CD4-positive, alpha-beta T cell (primary cell): ENCODE data around the gene MPP3. TPM values are rescaled to one million over a fixed set of nuclear protein-coding genes. Genes with fewer than 3 reads are reported as not detected.

Experiments
- ATAC-seq: fragments of 200-7000 bp; cut with Tn5 transposase; one replicate; pipeline ENCODE4 v1.10.0; 2022; ENCODE audit warnings: mild to moderate bottlenecking; ENCODE audit not compliant: poor library complexity
- CTCF ChIA-PET: fragments of 350-600 bp; sonication (Branson Sonifier 250); formaldehyde crosslinking; loops from one replicate; lab custom pipeline; 2021; ENCODE audit warnings: antibody characterized with exemption, inconsistent platforms; lab: Charles Lee
- POLR2A ChIA-PET: fragments of 350-600 bp; sonication (Branson Sonifier 250); formaldehyde crosslinking; loops from one replicate; lab custom pipeline; 2021; ENCODE audit warnings: antibody characterized with exemption, inconsistent platforms; lab: Charles Lee
- DNase-seq, 14 experiments: peaks; one replicate each; pipeline ENCODE4 v3.0.0-alpha.2; 2013 to 2020; ENCODE audit warnings: mixed read lengths in 2 of 14
- H3K27ac ChIP-seq, 2 donors: one replicate each; pipeline versions ENCODE4 v1.5.1 to v1.7.0; 2013; ENCODE audit warnings: low read length in 2 of 2, low read depth in 1 of 2, mild to moderate bottlenecking in 1 of 2
- H3K27me3 ChIP-seq, 2 experiments: 1 replicate in 1 of 2; 2 replicates in 1 of 2; pipeline versions ENCODE4 v1.6.1 to v1.7.0; 2013; ENCODE audit warnings: low read length in 2 of 2, control low read depth in 1 of 2, mild to moderate bottlenecking in 1 of 2, moderate library complexity in 1 of 2; ENCODE audit not compliant: insufficient read depth in 2 of 2, control insufficient read depth in 1 of 2
- H3K36me3 ChIP-seq: one replicate; pipeline ENCODE4 v1.6.1; 2013; ENCODE audit warnings: low read length, control low read depth; ENCODE audit not compliant: insufficient read depth
- H3K4me1 ChIP-seq: one replicate; pipeline ENCODE4 v1.6.1; 2013; ENCODE audit warnings: low read length, control low read depth; ENCODE audit not compliant: insufficient read depth
- H3K4me3 ChIP-seq: one replicate; pipeline ENCODE4 v1.5.1; 2013; ENCODE audit warnings: mild to moderate bottlenecking, low read length, moderate library complexity
- H3K9me3 ChIP-seq, 2 experiments: 1 replicate in 1 of 2; 2 replicates in 1 of 2; pipeline versions ENCODE4 v1.6.1 to v1.7.0; 2013; ENCODE audit warnings: low read length in 2 of 2, mild to moderate bottlenecking in 2 of 2, control low read depth in 1 of 2, moderate library complexity in 1 of 2; ENCODE audit not compliant: control insufficient read depth in 1 of 2, insufficient read depth in 1 of 2
- H3K27ac Mint-ChIP-seq: one replicate; pipeline ENCODE4 v1.8.0; 2020; ENCODE audit warnings: mixed read lengths
- H3K27me3 Mint-ChIP-seq: one replicate; pipeline ENCODE4 v1.8.0; 2021; ENCODE audit warnings: mixed read lengths
- H3K36me3 Mint-ChIP-seq: one replicate; pipeline ENCODE4 v1.8.0; 2021; ENCODE audit warnings: low read depth, mixed read lengths
- H3K4me1 Mint-ChIP-seq: one replicate; pipeline ENCODE4 v1.8.0; 2021; ENCODE audit warnings: low read depth, mixed read lengths
- H3K4me3 Mint-ChIP-seq: one replicate; pipeline ENCODE4 v1.8.0; 2020; ENCODE audit warnings: mild to moderate bottlenecking, mixed read lengths
- H3K9me3 Mint-ChIP-seq: one replicate; pipeline ENCODE4 v1.8.0; 2020; ENCODE audit warnings: mixed read lengths
- intact Hi-C, 2 experiments: fragments of 100-400 bp; cut with DNase I in 1 of 2; cut with micrococcal nuclease in 1 of 2; formaldehyde crosslinking; loops; one replicate each; pipeline versions ENCODE4 v1.15.1 to v1.9.0; 2023 to 2025; cut with DNase I, micrococcal nuclease
- total RNA-seq, 174 experiments: library from RNA in 2 of 174; stranded (reverse) in 2 of 174; gene quantifications; one replicate each; pipeline ENCODE4 v1.2.3 and lab custom pipeline; 2021 to 2026
- TF ChIP-seq, protein P1 (sequence below): fragments of 200-600 bp; IDR thresholded peaks from one replicate; pipeline ENCODE4 v1.8.0; 2022; ENCODE audit warnings: antibody characterized with exemption, mild to moderate bottlenecking

The MPP3 gene
- total RNA-seq, 2 experiments from 2014 or later, result 0.14 TPM; not detected in 1

DNA sequence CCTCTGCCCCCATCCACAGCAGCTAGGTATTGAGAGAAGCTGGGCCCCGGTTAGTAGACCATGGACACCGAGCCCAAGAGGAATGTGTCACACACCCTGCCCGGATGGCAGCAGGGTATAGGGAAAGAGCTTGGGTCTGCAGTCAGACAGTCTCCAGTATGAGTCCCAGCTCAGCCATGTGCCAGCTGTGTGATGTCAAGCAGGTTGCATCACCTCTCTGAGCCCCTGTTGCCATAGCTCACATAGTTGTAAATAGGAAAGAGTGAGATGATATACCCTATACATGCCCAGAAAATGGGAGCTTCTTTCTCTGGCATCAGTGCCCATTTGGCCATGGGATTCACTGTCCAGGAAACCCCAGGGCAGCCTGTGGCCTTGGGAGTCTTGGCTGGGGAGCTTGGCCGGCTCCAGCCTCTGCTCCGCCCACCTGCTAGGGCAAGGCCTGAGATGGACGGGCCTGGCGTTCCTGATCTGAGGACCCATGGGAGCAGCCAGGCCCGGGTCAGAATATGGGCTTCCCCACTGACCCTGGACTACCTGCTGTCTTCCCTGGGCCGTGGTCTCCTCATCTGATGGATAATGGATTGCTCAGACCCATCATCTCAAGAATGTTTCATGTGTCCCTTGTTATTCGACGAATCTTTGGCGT lies 27.3 kb upstream of the MPP3 start:
- peaks cover 0 to 15% of the 10 kb centered on the region in 2 experiments for H3K27me3 ChIP-seq
- no peak for ATAC-seq
- Mint-ChIP-seq H3K4me1 (no peaks in the 10 kb centered on the region), H3K4me3 (no peak overlapping the region), H3K27ac (no peak overlapping the region), H3K27me3 (peaks cover 8% of the 10 kb centered on the region), H3K9me3 (no peaks in the 10 kb centered on the region), H3K36me3 (no peaks in the 10 kb centered on the region)
- ChIA-PET POLR2A (no interaction called here), CTCF (interaction anchor here (0.6 kb wide), 1 partner anchor 434 kb away, joined by 4 read pairs; no protein-coding TSS in a partner anchor)
- no peaks in the 10 kb centered on the region for H3K36me3 ChIP-seq
- H3K27ac ChIP-seq, result no peak overlapping the region
- TF ChIP-seq, protein P1, sequence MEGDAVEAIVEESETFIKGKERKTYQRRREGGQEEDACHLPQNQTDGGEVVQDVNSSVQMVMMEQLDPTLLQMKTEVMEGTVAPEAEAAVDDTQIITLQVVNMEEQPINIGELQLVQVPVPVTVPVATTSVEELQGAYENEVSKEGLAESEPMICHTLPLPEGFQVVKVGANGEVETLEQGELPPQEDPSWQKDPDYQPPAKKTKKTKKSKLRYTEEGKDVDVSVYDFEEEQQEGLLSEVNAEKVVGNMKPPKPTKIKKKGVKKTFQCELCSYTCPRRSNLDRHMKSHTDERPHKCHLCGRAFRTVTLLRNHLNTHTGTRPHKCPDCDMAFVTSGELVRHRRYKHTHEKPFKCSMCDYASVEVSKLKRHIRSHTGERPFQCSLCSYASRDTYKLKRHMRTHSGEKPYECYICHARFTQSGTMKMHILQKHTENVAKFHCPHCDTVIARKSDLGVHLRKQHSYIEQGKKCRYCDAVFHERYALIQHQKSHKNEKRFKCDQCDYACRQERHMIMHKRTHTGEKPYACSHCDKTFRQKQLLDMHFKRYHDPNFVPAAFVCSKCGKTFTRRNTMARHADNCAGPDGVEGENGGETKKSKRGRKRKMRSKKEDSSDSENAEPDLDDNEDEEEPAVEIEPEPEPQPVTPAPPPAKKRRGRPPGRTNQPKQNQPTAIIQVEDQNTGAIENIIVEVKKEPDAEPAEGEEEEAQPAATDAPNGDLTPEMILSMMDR, result no peak
- DNase-seq, result no peak
- intact Hi-C loops, result no loop called here
- no peak overlapping the region for H3K4me3 ChIP-seq
- H3K9me3 ChIP-seq, result peaks cover 0 to 18% of the 10 kb centered on the region in 2 experiments
- H3K4me1 ChIP-seq, result no peaks in the 10 kb centered on the region

DNA sequence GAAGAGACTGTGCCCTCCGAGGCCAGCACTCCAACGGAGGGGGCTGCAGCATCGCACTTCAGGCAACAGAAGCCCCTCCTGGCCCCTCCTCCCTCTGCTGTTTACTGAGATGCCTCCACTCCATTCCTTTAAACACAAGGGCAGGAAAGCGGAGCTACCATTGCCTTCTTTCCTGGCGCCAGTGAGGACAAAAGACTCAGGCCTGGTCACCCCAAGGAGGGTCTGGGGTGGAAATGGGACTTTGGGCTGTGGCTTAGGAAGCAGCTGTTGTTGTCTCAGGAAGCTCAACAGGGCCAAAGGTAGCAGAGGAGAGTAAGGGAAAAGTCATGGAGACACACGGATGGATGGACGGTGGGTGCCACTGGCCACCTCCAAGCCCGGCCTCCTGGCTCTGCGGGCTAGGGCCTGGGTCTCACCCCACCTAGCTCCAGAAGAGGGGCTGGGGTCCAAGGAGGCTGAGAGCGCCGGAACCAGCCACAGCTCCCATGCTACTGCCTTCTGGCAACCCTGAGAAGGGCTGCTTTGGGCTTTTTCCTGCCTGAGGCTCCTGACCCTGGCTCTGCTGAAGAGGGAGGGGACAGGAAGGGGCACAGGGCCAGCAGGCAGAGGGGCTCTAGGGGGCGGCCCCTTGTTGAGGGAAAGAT lies 25.1 kb upstream of the MPP3 start:
- H3K9me3 ChIP-seq, result peaks cover 0 to 18% of the 10 kb centered on the region in 2 experiments
- Mint-ChIP-seq H3K9me3 (no peaks in the 10 kb centered on the region), H3K4me1 (no peaks in the 10 kb centered on the region), H3K27me3 (peaks cover 8% of the 10 kb centered on the region), H3K4me3 (no peak overlapping the region), H3K36me3 (no peaks in the 10 kb centered on the region), H3K27ac (no peak overlapping the region)
- no peaks in the 10 kb centered on the region for H3K36me3 ChIP-seq
- CTCF ChIA-PET, result no interaction called here
- ATAC-seq (no peak), DNase-seq (no peak)
- TF ChIP-seq, protein P1, result no peak
- no peaks in the 10 kb centered on the region for H3K4me1 ChIP-seq
- intact Hi-C loops, result no loop called here
- peaks cover 0 to 18% of the 10 kb centered on the region in 2 experiments for H3K27me3 ChIP-seq
- no peak overlapping the region for H3K27ac ChIP-seq
- no peak overlapping the region for H3K4me3 ChIP-seq
- POLR2A ChIA-PET, result no interaction called here

DNA sequence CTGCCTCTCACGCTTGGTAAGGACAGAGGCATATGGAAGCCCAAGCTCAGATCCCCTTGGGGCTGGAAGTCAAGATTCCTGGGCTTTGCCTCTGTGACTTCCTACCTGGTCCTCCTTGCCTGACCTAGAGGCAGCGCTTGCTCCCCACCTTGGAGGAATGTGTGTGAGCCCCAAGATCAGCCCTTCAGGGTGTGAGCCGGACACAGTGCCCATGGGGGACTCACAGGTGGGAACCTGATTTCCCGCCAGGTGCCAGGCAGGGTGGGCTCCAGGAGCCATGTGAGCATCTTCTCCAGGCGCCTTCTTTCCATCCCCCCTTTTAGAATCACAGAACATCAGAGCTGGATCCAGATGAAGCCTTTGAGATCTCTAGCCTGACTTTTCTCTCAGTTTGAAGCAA lies 24.2 kb upstream of the MPP3 start:
- TF ChIP-seq, protein P1, result no peak

More for the DNA sequence above, 24.2 kb upstream of the MPP3 start:
- intact Hi-C loops, result no loop called here
- Mint-ChIP-seq H3K4me1 (no peaks in the 10 kb centered on the region), H3K9me3 (no peaks in the 10 kb centered on the region), H3K27ac (no peak overlapping the region), H3K36me3 (no peaks in the 10 kb centered on the region), H3K27me3 (peaks cover 8% of the 10 kb centered on the region), H3K4me3 (no peak overlapping the region)
- peaks cover 0 to 18% of the 10 kb centered on the region in 2 experiments for H3K9me3 ChIP-seq
- no peak overlapping the region for H3K4me3 ChIP-seq
- H3K4me1 ChIP-seq, result no peaks in the 10 kb centered on the region
- peaks cover 0 to 18% of the 10 kb centered on the region in 2 experiments for H3K27me3 ChIP-seq
- no peak for ATAC-seq
- CTCF ChIA-PET, result no interaction called here
- H3K27ac ChIP-seq, result no peak overlapping the region
- no peak for DNase-seq
- POLR2A ChIA-PET, result no interaction called here
- H3K36me3 ChIP-seq, result no peaks in the 10 kb centered on the region
